Activated CD4-positive, CD25-positive, alpha-beta regulatory T cell treated with anti-CD3 and anti-CD28 coated beads, Interleukin-2, amount 50 U/mL, for 72 hours (primary cell): ENCODE data around the gene SOBP.
"Not testable (repeated sequence)": the region's sequence is repeated elsewhere in the genome, so short reads cannot be mapped to it uniquely, and the experiment has no call there.

Experiments
- DNase-seq: peaks from one replicate; pipeline ENCODE4 v3.0.0; 2021

Gene SOBP

DNA sequence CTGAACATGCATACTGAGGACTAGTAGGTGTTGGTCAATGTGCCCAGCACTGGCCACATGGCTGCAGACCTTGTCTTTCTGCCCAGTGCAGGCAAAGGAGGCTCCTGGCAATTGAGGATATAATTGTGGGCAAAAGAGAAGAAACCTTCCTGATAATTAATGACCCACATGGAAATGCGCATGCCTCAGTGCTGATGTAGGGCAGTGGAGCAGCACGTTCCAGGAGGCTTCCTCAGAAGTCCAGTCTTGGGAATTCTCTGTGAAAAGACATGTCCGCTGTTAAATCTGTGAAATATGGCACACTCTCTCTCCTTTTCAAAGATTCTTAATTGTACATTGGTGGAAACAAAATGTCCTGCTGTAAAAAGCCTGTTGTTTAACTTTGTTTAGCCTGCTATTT is 34.7 kb downstream of the SOBP start:
- no peak for DNase-seq

DNA sequence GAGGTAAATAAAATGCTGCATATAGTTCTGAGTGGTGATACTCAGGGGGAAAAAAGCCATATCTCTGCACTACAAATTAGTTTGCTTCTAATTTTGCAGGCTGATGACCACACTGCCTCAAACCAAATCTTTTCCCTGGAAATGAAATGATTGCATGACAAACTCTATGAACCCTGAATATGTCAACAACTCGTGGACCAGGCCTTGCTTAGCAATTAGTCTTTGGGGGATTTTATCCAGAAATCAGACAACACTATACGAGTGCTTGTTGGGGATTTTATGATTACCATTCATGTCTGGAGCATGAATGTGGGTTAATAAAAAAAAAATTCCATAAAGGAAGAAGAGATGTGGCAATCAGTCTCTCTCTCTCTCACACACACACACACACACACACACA is 42.0 kb downstream of the SOBP start:
- no peak for DNase-seq

DNA sequence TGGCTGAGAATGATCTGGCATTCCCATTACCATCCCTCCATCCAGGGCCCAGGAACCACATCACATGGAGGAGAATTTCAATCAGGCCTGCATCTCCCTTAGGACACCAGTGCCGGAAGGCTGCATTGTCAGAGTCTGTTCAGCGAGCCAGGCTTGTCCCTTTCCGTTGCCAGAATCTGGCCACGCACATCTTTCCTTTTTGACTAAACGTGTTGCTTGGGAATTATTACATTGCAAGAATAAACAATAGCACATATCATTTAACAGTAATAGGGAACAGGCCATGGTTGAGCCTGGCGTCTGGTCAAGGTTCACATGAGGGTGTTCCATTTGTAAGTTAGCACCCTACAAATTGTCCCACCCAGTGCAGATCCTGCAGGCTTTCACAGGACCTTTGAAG is 42.8 kb downstream of the SOBP start:
- no peak for DNase-seq

DNA sequence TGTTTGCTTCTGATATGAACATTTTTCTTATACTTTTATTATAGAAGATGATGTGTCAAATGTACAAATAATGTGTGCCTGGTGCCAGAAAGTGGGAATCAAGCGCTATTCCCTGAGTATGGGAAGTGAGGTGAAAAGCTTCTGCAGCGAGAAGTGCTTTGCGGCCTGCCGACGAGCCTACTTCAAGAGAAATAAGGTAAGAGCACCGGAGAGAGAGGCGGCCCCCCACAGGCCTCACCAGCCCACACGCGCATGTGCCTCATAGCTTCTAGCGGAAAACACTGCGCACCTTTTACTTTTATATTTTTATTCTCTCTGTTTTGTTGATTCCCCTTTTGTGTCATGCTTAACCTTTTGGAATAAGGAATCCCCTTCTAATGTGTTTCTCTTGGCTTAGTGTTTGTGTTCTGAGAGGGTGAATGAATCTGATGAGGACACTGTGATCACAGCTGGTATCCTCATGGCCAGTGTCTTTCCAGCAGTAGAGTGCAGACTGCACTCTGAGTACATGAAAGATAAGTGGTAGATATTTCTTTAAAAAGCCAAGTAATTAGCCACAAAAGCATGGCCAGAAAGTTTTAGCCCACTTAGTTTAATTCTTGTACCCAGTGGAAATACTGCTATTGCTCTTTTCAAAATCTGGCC is 43.6 kb downstream of the SOBP start:
- DNase-seq: no peak

DNA sequence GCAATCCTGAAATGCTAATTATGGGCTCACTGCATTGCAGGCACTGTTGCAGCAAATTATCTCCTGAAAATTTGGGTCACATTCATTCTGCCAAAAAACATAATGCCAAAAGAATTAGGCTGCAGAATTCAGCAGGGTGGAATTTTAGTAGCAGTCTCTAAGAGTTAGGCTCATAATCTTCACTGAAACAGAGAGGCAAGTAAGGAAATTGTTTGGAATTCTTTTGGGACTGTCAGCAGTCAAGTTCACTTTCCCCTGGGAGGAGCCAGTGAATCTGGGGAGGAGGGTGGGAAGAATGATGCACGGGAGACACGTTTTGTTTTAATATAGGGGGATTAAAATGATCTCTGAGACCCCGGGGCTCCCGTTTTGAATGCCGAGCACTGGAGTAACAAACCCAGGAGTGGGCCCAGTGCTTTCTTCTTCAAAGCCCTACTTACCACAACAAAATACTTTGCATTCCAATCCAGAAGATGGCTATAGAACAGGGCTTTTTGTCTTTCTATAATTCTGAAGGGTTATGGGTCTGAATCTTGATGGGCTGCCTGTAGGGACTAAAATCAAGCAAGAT is 44.7 kb downstream of the SOBP start:
- DNase-seq: no peak

DNA sequence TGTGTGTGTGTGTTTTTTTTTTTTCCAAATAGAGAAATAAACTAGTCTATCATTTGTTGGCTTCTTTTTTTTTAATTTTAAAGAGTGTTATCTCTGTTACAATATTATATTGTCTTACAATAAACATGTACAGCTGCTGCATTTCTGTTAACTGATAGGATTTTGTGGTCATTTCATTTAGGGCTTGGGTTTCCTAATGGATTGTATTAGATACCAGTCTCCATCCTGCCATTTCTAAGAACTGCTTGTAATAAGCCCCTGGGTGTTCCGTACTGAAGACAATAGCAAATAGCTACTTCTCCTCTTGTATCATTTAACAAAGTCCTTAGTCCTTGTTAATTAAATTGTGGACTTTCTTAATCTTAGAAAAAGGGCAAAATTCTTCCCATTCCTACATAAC is 45.7 kb downstream of the SOBP start:
- no peak for DNase-seq

DNA sequence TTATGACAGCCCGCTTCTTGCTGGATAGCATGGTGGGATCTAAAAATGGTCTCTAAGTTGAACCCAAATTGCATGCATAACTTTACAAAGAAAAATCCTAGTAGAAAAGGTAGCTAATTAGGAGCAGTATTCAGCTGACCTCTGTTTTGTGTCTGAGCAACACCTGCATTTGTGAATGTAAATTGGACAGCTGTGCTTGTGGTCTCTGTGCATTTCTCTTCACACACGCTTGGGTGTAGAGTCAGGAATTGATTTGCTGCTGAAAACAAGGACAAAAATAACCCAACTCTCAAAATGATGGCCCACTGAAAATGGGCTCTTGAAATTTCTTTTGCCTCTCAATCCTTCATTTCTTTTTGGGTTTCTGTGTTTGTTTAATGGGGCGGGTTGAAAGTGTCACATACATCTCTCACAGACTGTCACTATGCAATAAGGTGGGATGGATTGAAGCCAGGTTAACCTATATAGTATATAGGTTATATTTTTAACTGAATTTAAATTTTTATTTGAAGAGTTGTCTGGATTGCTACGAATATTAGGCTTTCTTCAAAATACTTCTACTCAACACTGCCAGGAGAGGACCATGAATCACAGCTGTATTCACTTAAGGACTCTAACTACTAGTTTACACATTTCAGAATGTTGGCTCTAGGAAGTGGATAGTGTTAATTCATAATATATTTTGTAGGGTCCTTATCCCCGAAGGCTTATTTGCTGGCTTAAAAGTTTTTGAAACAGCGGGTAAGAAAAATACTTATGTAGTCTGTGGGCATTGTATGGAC is 46.5 kb downstream of the SOBP start:
- no peak for DNase-seq

DNA sequence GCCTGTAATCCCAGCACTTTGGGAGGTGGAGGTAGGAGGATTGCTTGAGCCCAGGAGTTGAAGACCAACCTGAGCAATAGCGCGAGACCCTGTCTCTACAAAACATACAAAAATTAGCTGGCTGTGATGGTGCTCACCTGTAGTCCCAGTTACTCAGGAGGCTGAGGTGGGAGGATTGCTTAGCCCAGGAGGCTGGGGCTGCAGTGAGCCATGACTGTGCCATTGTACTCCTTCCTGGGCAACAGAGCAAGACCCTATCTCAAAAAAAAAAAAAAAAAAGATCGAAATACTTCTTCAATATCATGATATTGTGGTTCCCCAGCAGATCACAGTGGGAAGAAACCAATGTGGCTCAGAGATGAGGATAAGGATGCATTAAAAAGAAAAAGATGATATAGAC is 47.6 kb downstream of the SOBP start:
- DNase-seq: no peak

DNA sequence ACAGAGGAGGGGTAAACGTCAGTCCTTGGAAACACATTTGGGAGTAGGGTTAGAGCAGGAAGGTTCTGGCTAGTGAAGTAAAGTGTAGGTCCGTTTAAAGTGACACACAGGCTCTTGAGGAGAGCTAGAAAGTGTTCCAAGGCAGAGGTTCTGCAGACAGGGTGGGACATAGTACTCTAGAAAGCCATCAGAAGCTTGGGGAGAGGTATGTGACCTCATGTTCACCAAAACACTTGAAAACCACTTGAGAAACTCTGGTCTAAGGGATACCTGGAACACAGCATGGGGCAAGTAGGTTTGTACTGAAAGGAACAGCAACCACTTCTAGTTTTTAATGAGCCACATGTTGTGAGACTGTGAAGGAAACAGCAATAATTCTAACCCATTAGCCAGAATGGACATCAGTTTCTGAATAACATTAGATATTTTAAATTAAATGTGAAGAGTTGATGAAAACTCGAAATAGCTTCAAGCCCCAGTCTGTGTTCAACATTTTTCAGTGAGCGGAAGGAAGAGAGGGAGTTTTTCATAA is 49.0 kb downstream of the SOBP start:
- DNase-seq: no peak

DNA sequence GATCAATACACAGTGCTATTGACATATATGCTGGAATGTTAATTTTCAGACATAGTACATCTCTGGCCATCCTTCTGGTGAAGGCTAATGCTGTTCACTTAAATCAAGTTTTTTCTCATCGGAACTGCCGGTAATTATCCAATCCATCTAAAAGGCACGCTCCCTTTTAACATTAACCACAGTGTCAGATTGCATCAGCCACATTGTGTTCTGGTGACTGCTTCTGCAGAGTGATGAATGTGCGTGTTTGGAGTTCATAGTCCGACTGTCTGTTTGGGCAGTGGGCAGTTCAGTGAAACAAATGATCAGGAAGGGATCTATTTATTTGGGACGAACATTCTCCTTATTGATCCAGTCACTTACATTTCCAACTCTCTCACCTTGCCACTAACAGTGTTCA is 49.5 kb downstream of the SOBP start:
- DNase-seq: no peak

DNA sequence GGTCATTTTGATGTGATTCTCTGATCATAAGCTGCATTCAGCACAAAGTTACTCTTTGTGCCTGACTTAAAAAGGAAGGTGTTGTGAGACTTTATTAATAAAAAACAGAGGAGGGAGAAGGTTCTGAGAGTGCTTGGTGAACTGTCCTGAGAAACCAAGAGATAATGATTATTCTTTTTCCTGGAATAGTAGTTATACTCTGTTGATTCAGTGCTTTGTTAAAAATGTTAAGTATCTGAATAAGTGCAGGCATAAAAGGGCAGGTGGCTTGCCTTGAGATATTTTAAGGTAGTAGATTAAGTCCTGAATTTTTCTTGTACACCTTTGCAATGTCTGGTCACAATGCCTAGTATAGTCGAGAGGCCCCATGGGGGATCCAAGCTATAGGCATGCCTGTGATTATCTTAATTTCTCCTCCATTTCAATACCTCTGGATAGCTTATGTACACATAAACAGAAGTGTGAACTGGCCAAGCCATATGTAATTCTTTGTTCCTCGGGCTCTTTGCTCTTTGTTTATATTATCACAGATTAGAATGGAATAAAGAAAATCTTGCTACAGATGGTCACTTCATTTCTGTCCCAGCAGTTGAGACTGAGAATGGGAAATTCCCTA is 50.0 kb downstream of the SOBP start:
- no peak for DNase-seq

DNA sequence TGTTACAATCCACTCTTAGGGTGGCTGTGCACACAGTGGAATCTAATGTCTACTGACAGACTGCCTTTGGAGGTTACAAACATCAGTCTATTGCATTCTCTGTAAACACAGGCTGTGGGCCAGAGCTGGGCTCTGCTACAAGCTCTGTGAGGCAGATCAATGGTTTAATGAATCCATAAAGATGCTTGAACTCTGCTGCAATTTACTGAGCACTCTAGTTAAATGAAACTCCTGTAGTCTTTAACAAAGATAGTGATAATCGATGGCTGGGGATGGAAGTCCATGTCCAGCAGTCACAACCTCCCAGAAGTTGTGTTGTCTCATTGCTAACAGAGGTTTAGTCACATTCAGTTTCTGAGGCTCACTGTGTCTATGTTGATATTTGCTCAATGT is 50.5 kb downstream of the SOBP start:
- DNase-seq: no peak

DNA sequence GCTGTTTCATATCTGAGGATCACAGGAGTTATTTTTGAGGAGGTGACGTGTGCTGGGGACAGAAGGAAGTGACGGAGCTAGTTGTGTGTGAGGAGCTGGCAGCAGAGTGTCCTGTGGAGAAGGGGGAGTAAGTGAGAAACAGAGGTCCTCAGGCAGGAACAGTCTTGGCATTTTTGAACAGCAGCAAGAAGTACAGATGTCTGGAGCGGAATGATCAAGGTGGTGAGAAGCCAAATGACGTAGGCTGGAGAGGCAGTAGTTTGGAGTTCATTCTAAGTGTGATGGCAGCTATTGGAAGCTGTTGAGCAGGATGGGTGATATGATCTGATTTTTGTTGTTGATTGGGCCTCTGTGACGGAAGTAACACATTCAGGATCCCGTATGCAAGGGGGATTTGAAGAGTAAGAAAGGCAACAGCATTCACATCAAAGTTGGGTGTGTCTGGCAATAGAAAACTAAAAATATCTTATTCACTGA is 52.3 kb downstream of the SOBP start:
- no peak for DNase-seq

DNA sequence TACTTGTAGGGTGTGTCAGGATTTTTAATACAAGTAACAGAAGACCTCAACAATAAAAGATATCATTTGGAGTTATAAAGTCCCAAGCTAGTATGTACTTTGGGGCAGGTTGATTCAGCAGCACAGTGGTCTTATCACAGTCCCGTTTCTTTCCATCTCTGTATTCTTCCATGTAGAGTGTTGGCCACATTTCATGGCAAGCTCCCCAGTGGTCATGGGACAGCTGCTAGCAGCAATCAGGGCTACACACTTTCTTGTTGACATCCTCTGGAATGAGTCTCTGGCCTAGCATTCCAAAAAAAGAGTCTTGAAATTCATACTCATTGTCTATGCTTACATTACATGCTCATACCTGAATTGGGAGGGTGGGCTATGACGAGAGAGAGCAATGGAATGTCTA is 53.2 kb downstream of the SOBP start:
- DNase-seq: no peak

DNA sequence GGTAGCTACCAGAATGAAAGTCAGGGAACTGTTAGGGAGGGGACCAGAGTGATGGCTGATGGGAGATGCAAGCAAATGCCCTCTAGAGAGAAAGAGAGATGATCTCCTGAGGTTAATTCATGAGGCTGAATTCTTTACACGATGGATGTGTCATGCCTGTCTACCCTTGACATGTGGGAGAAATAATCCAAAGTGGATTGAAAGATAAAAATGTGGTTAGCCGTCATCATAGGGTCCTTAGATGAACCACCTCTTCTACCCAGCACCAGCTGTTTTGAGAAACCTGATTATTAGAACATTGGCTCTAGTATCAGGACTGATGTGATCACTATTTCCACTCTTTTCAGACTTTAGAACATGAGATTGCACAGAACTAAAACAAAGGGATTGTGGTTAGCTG is 53.6 kb downstream of the SOBP start:
- no peak for DNase-seq

DNA sequence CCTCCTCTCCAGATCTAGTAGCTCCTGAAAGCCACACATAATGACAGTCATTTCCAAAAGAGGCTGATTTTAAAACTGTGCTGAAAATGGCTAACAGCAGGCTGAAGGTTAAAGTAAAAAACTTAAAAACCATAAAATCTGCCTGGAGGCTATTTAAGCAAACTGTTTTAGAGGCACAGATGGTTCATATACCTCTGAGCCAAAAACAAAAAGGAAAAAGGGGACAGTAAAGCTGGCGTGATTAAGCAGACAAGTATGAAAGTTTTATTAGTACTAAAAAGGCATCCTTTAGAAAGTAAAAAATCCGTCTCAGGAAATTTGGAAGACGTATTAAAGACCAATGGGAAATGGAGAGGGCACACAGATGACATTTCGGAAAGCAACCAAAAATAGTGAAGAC is 55.8 kb downstream of the SOBP start:
- DNase-seq: no peak

DNA sequence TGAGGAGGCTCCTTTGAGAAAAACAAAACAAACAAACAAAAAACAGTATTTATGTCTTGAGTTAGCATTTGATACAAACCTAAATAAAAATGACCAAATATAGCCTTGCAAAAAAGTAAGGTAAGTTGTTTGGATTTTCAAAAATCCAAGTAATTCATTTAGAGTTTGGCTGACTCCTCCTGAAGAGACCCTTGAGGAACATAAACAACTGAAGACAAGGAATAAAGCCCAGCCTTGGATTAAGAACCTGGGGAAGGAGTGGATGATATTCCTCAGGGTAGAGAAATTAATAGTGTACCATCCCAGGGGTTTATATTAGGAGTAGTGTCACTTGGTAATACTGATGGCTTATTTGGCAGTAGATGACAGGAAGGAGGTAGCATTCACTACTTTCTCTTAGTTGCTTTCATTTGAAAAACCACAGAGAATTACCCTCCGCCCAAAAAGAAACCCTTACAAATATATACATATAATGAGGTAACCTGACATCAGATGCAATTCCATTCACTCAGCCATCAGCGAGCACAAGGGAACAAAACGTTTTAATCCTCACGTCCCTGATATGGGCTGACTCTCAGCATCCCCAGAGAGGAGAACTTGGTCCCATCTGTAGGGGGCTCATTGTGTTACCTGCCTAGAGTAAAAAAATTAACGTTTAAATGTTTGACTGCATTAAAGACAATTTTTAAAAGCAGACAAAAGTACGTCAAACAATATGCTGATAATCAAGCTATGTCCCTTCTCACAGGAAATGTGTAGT is 57.0 kb downstream of the SOBP start:
- no peak for DNase-seq

DNA sequence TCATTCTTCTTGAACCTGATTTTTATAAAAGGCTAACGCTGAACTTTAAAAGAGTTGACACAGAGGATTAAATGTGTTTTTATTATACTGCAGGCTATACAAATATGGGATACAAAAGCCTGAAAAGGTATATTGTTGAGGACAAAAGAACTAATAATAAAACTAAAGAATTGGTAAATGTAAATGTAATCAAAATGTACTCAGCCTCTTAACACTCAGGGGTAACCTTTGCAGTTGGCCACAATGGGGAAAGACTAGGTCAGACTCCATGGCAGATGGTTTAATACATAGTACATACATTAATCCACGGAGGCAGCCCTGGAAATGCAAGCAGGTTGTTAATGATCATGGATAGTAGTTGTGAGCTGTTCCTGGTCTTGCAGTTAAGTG is 57.5 kb downstream of the SOBP start:
- DNase-seq: no peak

DNA sequence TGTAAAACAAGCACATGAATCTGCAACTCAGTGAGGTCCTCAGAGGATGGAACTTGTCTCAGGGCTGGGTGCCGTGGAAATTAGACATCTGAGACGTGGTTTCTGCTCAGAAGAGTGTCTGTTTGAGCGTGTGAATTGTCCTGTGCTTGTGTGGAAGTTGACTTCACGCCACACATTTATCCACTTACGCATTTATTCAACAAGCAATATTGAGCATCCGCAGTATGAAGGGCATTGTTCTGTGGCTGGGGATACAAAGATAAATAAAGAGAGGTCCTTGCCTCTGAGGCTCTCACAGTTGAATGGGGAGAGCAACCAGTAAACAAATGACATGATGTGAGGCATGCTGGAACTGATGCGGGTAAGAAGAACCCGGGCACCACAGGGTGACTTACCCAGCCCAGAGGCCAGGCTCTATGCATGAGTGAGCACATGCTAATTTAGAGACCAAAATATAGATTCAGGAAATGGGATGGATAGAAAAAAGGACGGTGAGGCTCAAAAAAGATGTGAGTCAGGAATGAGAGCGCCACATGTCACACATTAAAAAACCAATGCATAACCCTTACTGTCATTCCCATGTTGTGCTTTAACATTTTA is 60.4 kb downstream of the SOBP start:
- no peak for DNase-seq

DNA sequence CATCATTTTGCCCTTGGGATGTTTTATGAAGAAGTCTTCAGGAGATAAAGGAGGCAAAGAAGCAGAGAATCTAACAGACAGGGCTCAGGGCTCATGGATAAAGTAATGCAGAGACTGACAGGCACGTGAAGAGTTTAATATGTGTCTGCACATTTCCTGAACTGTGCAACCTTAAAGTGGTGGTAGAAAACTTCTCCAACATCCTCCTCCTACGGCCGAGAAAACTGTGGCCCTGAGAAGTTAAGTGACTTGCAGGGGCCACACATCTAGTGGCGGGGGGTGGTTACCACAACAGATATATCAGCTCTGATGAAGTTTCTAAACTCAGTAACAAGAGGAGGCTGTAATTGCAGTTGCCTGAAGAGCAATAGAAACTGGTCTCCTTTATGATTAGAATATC is 61.0 kb downstream of the SOBP start:
- DNase-seq: no peak

DNA sequence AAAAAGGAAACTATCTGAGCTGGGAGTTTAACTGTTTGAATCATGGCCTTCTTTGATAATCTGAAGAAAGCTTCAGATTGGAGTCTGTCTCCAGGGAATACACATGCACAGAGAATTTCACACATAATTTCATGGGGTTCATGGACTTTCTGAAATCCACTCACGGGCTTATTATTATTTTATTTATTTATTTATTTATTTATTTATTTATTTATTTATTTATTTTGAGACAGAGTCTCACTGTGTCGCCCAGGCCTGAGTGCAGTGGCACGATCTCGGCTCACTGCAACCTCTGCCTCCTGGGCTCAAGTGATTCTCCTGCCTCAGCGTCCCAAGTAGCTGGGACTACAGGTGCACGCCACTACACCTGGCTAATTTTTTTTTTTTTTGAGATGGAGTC is 63.2 kb downstream of the SOBP start:
- not testable (repeated sequence) for DNase-seq

DNA sequence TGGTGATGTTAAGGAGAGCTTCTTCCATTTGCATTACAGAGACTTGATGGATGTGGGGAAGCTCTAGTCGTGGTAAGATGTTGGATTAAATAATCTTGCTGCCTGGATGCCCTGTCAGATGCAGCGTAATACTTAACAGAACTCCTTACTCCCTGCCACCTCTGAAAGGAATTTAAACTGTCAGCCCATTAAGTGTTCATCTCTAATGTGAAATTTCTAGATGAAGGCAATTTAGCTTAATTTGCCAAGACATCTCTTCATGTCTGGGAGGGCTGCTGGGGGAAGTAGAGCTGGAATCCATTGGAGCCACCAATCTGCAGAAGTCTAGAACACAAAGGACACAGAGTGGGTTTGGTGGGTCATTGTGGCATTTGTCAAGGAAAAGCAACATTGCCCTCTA is 64.4 kb downstream of the SOBP start:
- DNase-seq: no peak

DNA sequence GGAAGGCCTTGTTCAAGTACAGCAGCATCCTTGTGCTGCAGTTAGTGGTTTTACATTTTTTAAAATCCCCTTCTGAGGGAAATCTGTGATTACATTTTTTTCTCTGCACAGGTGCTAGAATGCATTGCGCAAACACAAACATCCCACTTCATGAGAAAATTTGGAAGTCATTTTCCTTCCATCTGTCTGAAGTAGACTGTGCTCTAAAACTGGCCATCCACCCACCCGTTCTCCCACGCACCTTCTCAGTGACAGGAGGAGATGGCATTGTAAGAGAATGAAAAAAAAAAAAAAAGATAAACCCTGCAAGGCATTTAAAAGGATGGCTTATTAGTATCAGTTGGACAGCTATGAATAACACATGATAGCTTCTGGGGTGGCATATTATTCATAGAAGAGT is 65.0 kb downstream of the SOBP start:
- no peak for DNase-seq
